ENCODE results near the gene LRBA.

The LRBA gene

DNA sequence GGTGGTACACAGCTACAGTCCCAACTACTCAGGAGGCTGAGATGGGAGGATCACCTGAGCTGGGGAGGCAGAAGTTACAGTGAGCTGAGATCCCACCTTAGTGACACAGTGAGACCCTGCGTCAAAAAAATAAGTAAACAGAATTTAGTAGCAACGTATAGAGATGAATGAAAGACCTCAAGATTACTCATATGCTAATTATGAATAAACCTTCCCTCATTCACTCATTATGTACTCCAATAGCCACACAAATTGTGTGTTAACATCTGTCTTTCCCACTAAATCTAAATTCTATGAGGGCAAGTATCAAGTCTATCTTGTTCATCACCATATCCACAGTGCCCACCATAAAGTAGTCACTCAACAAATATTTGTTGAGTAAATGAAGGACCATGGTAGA lies 111.5 kb downstream of the LRBA start:
- no peak overlapping the region for H3K4me3 ChIP-seq (ENCODE audit: low read length)
- no peak for TF ChIP-seq EZH2phosphoT487 (IDR thresholded peaks at IDR 0.05; ENCODE audit: borderline replicate concordance, low read length)
- TF ChIP-seq, protein P1, sequence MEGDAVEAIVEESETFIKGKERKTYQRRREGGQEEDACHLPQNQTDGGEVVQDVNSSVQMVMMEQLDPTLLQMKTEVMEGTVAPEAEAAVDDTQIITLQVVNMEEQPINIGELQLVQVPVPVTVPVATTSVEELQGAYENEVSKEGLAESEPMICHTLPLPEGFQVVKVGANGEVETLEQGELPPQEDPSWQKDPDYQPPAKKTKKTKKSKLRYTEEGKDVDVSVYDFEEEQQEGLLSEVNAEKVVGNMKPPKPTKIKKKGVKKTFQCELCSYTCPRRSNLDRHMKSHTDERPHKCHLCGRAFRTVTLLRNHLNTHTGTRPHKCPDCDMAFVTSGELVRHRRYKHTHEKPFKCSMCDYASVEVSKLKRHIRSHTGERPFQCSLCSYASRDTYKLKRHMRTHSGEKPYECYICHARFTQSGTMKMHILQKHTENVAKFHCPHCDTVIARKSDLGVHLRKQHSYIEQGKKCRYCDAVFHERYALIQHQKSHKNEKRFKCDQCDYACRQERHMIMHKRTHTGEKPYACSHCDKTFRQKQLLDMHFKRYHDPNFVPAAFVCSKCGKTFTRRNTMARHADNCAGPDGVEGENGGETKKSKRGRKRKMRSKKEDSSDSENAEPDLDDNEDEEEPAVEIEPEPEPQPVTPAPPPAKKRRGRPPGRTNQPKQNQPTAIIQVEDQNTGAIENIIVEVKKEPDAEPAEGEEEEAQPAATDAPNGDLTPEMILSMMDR (IDR thresholded peaks at IDR 0.05; ENCODE audit: low read depth, low read length, poor library complexity, severe bottlenecking) = no peak
- no peaks in the 10 kb centered on the region for H3F3A ChIP-seq (ENCODE audit: control insufficient read depth, insufficient read depth)
- no peaks in the 10 kb centered on the region for H4K20me1 ChIP-seq (ENCODE audit: control insufficient read depth, insufficient read depth, low read depth, low read length)
- no peaks in the 10 kb centered on the region for H3K4me1 ChIP-seq (ENCODE audit: control insufficient read depth, low read length)
- H3K79me2 ChIP-seq (ENCODE audit: control insufficient read depth, low read length) = no peaks in the 10 kb centered on the region
- peaks cover 65% of the 10 kb centered on the region for H3K36me3 ChIP-seq (ENCODE audit: control insufficient read depth, low read length)
- H3K9me2 ChIP-seq (replicated peaks; ENCODE audit: control insufficient read depth, low read length) = no peaks in the 10 kb centered on the region
- no peak overlapping the region for H3K4me2 ChIP-seq (ENCODE audit: low read length)
- no peak overlapping the region for H3K27ac ChIP-seq (ENCODE audit: low read depth, low read length)
- no peaks in the 10 kb centered on the region for H3K9me3 ChIP-seq (ENCODE audit: control insufficient read depth, insufficient read depth, low read length)
- no peaks in the 10 kb centered on the region for H3K27me3 ChIP-seq (ENCODE audit: control insufficient read depth, low read length)

DNA sequence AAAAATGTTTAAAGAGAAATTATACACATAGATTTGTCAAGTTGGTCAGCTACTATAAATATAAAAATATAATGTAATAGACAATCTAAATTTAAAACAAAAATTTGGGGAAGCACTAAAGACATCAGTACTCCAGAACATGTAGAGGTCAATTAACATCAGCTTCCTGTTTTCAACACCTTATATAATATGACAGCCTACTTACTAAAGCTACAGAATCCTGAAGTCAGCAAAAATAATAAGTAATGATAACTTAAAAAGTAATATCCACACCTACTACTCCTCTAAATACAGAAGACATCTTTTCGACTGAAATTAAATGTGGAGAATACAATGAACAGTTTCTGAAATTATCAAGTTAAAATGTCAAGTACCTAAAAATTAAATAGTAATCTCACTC lies 118.6 kb downstream of the LRBA start:
- H3K36me3 ChIP-seq (ENCODE audit: control insufficient read depth, low read length) = peaks cover 49% of the 10 kb centered on the region
- no peaks in the 10 kb centered on the region for H3K9me2 ChIP-seq (replicated peaks; ENCODE audit: control insufficient read depth, low read length)
- no peaks in the 10 kb centered on the region for H3K9me3 ChIP-seq (ENCODE audit: control insufficient read depth, insufficient read depth, low read length)
- TF ChIP-seq EZH2phosphoT487 (IDR thresholded peaks at IDR 0.05; ENCODE audit: borderline replicate concordance, low read length) = no peak
- TF ChIP-seq, protein P1 (IDR thresholded peaks at IDR 0.05; ENCODE audit: low read depth, low read length, poor library complexity, severe bottlenecking) = no peak
- H4K20me1 ChIP-seq (ENCODE audit: control insufficient read depth, insufficient read depth, low read depth, low read length) = no peaks in the 10 kb centered on the region
- H3K4me1 ChIP-seq (ENCODE audit: control insufficient read depth, low read length) = no peaks in the 10 kb centered on the region
- H3K27ac ChIP-seq (ENCODE audit: low read depth, low read length) = no peak overlapping the region
- H3K4me3 ChIP-seq (ENCODE audit: low read length) = no peak overlapping the region
- no peak overlapping the region for H3K4me2 ChIP-seq (ENCODE audit: low read length)
- H3K27me3 ChIP-seq (ENCODE audit: control insufficient read depth, low read length) = no peaks in the 10 kb centered on the region
- no peaks in the 10 kb centered on the region for H3F3A ChIP-seq (ENCODE audit: control insufficient read depth, insufficient read depth)
- H3K79me2 ChIP-seq (ENCODE audit: control insufficient read depth, low read length) = no peaks in the 10 kb centered on the region

DNA sequence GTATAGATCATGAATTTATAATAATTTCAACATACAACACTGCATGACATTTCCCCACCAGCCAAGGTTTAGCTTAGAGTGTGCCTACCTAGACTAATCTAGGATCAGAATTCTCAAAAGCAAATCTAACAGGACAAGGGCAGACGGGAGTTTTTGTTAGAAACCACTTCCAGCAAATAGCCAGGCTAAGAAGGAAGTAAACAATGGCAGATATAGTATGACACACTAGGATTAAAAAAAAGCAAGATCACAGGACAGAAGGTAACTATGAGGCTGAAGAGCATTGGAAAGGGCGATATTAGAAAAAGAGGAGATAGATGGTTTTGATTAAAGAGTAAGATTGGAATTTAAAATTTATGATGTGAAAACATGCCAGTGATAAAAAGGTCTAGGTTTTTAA lies 124.8 kb downstream of the LRBA start:
- Histone ChIP-seq H3K9me2 (replicated peaks; ENCODE audit: control insufficient read depth, low read length) (no peaks in the 10 kb centered on the region), H3K79me2 (ENCODE audit: control insufficient read depth, low read length) (no peaks in the 10 kb centered on the region), H3K36me3 (ENCODE audit: control insufficient read depth, low read length) (peaks cover 18% of the 10 kb centered on the region), H3K27me3 (ENCODE audit: control insufficient read depth, low read length) (no peaks in the 10 kb centered on the region), H3K4me3 (ENCODE audit: low read length) (no peak overlapping the region), H4K20me1 (ENCODE audit: control insufficient read depth, insufficient read depth, low read depth, low read length) (no peaks in the 10 kb centered on the region), H3K4me2 (ENCODE audit: low read length) (no peak overlapping the region), H3K9me3 (ENCODE audit: control insufficient read depth, insufficient read depth, low read length) (peaks cover 3% of the 10 kb centered on the region; the same call in 1 of the 2 replicates), H3K4me1 (ENCODE audit: control insufficient read depth, low read length) (0 out of 2 replicates have a peak, but pooled peaks cover 2% of the 10 kb centered on the region), H3K27ac (ENCODE audit: low read depth, low read length) (no peak overlapping the region), H3F3A (ENCODE audit: control insufficient read depth, insufficient read depth) (no peaks in the 10 kb centered on the region)
- TF ChIP-seq, protein P1 (IDR thresholded peaks at IDR 0.05; ENCODE audit: low read depth, low read length, poor library complexity, severe bottlenecking) = no peak
- TF ChIP-seq EZH2phosphoT487 (IDR thresholded peaks at IDR 0.05; ENCODE audit: borderline replicate concordance, low read length) = no peak
